NCI-H226 (cell line): ENCODE data around the gene IRF1.
A peak's percentile ranks its signal among the peaks of the same experiment; 100 is the strongest.

ENCODE experiments used
- DNase-seq: peaks from one replicate; pipeline ENCODE4 v3.0.0-alpha.2; 2015

IRF1 gene

DNA sequence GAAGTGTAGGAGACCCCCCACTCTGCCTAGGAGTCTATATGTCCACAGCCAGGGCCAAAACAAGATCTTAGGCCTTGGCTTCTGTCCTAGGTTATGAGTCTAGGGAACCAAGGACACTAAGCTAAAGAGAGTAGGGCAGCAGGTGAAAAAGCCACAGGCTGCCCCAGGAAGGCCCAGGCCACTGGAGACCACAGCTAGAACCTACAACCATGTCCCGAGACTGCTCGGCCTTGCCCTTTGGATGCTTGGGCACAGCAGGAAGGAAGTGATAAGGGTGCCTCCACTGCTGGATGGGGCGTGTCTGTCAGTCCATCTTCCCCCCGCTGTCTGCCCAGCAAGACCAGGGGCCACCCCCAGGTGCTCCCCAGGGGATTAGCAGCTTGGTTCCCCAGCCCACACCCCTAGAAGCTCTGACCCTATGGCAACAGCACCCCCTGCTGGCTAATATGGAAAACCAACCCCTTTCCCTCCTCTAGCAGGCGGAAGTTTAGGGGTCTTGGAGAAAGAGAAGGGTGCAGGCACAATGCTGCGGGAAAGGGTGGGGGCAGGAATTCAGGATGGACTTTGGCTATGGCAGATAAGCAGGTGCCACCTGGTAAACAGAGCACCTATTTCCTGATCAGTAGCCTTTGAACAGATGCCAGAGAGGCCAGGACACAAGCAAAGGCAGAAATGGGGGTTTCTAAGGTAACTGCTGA, 10.5 kb upstream of the IRF1 start:
- peak; percentile 22 for DNase-seq

DNA sequence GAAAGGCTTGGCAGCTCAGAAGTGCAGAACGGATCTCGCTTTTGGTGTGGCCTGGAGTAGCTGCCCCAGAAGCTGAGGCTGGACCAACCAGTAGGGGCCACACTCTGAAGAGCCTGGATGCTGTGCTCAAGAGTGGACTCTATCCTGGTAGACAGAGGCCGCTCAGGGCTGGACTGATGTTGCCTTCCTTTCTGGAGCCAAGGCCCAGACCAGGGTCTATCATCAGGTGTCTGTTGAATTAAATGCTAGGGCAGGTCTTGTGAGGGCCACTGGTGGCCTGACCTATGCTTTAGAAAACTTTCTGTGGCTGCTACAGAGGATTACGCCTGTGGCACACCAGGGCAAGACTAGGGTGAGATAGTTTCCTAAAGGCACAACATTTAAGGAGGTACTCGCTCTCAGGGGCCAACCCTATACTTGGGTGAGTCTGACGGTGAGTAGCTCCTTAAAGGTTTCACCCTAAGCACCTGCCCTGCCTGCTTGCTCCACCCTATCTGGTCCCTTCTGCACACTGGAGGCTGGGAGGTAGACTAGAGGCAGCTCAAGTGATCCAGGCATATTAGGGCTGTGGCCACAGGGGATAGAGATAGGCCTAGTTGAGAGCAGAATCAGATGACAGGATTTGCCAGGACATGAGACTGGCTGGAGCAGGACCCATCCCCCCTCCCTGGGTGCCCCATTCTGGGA, 9.8 kb upstream of the IRF1 start:
- DNase-seq, result no peak

DNA sequence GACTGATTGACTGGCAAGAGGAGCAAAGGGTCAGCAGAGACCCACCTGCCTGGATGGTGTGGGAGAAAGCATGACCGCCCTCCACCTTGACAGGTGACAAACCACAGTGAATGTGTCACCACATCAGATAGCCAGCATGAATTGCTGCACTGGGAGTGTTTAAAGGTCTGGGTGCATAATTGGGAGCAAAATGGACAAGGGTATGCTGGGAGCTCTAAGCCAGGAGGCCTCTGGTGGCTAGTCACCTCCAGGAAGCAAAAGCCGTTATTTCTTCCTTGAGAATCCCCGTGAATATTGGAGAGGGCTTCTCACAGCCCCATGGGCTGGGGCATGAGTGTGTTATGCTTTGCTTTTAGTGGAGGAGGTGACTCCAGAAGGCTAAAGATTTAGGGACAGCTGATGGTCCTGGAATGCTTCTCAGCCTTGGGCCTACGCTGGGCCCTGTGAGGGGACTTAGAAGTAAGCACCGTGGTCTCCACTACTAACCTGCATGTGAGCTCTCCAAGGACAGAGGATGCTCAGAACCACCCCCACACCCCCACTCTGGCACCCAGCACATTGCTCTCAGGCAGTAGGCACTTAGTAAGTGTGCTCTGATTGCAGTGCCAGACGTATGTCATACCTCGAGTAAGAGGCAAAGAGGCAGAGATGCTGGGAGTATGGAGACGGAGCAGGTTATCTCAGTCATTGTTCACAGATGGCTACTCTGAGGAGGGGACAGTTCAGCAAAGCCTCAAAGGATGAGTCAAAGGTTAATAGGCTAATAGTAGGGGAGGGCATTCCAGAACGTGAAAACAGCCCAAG, 9.1 kb upstream of the IRF1 start:
- DNase-seq, result no peak

DNA sequence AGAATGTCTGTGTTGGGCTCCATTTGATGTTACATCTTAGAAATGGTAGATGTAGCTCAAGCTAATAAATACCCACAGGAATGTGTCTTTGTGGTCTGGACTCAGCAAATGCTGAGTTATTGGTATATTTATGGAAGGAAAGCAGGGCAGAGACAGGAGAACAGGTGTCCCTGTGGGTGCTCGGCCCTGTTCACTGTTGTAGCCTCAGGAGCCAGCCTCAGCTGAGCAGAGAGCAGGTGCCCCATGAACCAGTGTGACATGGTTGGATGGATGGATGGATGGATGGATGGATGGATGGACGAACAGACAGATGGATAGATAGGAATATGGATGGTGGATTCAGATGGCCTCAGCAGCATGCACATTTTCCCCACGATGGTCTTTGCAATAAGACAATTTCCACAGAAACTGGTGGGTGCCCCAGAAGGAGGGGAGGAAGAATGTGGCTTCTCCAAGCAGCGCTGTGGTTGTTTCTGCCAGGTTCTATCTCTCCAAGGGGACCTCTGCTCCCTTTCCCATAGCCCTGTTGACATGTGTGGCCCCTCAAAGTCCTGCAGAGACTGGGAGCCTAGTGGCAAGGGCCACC, 8.2 kb upstream of the IRF1 start:
- no peak for DNase-seq

DNA sequence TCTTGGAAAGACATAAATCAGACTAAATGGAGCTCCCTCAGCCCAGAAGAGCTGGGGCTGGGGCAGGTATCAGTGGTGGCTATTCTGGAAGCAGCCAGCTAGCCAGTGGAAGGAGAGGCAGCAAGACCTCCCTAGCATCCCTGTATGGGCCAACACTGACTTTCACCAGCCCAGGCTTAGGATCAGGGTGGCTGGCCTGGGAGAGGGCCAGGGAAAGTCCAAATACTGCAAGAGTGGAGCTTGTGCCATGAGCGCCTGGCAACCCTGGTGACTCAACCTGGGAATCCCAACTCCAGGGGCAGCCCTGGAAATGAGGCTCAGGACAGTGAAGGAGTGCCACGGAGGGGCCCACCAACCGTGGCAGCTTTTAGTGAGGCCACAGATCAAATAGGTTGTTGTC, 7.6 kb upstream of the IRF1 start:
- DNase-seq, result peak; percentile 91

DNA sequence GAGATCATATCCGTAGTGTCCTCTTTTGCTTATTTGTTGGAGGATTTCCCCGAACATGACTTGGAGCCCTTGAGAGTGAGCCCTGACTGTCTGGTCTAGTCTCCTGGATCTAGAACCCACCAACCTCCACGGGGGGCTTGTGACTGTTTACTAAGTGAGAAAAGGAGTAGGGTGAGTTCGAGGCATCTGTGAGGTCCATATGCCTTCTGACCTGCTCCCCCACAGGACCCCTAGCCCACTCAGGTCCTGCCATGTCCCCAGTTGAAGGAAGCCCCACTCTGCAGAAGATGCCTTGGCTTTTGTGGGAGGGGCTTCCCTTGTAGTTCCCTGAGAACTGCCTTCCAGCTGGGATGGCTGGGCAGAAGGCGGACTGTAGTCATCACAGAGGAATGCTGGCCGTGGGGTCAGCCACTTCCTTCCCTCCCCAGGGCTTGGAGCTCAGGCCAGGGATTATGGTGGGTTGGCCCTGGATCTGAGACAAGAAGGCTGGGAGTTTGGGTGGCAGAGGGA, 7.0 kb upstream of the IRF1 start:
- peak; percentile 97 for DNase-seq

DNA sequence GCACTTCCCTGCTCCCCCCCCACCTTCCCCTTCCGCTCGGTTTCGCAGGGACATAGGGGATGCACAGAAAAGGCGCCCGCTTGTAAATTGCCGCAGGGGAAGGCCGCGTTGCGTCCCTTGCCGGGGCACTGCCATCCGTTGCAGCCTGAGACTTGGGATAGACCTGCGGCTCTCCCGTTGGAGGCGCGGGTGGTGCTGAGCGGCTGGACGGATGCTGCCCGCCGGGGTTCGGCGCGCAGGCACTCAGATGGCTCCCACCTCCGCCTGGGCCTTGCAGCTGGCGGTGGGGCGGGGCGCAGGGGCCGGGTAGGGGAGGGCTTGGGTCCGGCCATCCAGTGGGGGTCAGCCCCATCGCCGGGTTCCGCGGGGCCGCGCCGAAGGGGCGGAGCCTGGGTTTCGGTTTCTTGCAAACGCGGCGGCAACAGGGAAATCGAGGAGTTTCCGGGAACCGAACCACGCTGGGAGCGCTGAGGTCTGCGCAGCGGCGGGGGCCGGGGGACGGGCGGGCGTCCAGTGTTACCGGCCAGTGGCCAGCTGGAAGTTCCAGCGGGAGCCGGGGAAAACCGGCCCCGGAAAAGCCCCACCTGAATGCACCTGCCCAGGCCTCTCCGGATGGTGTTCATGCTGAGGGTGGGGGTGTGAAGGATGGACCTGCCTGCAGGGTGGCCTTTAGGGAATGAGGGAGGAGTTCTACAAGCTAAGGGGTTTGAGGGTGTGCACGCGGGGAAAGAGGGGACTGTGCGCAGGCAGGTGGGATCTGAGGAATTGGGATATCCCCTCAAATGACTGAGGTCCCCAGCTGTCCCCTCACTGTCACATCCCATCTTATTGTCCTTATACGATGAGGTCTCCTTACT, 6.3 kb upstream of the IRF1 start:
- peak; percentile 89 for DNase-seq

DNA sequence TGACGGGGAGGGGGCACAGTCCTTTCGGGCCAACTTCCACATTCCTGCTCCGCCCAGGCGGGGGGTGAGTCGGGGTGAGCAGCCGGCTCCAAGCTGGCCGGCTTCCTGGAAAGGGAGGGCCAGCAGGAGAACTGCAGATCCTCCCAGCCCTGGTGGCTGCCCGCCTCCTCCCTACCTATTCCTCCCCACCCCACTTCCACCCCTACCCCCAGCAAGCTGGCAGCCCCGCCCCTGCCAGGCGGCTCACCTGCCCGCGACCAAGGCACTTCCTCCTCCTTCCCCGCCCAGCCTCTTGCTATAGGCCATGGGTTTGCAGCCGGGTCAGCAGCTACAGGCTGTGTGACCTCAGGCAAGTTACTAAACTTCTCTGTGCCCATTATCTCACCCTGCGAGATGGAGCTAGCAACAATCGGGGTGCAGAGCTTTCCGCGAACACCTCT, 5.6 kb upstream of the IRF1 start:
- DNase-seq, result peak; percentile 95

DNA sequence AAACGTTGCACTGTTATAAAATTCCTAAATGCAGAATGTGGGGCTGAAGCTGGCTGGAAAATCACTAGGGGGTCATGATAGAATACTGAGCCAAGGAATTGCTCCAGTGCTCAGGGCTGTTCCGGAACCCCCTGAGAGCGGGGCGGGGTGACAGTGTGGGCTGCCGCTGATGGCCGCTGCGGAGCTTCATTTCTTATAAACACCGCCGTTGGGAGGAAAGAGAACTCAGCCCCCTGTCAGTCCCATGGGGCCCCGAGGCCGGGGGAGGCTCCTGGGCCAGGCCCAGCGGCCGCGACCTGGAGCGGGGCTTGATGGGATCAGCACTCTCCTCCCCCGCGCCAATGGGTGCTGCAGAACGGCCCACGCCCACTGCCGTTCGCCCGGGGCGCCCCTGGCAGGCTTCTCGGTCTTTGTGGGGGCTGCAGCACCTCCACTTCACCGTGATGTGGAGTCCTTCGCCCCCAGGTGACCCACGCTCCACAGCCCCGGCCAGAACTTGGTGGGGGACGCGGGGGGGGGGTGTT, 5.2 kb upstream of the IRF1 start:
- DNase-seq, result peak; percentile 93

DNA sequence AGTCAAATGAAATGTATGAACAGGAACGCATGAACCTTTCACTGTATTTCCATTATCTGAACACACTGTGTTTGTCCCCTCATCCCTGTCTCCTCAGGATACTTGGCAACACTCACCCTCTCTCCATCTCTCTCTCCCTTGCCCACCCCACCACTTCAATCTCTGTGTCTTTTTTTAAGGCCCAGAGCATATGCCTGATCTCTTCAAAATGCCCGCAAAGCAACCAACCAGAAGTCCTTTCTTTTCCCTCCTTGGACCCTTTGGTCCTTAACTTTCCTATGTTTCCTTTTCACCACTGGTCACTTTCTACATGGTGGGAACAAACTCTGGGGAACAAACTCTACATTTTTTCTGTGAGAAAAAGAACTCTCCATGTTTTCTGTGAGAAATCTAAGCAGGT, 3.2 kb upstream of the IRF1 start:
- no peak for DNase-seq

DNA sequence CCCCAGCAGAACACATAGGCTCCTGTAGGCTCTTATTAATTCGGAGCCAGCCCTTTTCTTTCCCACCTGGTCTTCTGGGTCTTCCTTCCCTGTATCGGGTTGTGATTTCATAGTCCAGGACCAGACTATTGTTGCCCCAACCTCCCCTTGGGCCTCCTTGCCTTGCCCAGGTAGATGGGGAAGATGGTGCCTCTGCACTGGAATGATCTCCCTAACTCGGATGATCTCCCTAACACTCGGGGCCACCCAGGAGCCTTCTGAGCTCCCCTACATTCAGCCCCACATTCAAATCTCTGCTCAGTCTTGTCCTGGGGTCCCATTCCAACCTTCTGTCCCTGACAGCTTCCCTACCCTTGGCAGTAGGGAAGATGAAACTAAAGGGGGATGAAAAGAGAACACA, 2.7 kb upstream of the IRF1 start:
- no peak for DNase-seq

DNA sequence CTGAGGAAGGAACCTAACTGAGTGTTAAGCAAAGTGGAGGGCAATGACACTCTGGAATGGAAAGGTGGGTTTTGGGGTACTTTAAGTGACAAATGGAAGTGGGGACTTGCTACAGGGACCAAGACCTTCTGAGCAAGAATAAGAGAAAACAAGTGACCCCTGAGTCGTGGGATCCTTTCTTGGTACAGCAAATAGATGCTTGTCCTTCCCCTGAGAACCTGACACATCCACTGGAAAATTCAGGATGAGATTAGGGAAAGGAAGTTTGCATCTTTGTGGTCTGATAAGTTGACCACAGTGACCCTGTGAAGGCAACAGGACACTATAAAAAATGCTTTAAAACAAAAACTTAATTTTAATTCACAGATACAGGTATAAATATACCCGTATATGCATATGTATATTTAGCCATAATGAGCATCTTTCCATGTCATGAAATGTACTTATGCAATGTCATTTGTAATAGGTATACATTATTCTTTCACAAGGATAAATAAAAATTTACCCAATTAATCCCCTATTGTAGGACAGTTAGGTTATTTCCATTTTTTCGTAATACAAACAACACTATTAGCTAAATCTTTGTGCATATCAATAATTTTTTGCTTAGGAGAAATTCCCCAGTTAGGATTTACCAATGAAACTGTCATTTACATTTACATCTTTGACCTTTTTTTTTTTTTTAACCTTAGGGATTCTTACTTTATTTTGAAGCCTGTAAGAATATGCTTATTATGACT, 2.0 kb upstream of the IRF1 start:
- peak; percentile 65 for DNase-seq

DNA sequence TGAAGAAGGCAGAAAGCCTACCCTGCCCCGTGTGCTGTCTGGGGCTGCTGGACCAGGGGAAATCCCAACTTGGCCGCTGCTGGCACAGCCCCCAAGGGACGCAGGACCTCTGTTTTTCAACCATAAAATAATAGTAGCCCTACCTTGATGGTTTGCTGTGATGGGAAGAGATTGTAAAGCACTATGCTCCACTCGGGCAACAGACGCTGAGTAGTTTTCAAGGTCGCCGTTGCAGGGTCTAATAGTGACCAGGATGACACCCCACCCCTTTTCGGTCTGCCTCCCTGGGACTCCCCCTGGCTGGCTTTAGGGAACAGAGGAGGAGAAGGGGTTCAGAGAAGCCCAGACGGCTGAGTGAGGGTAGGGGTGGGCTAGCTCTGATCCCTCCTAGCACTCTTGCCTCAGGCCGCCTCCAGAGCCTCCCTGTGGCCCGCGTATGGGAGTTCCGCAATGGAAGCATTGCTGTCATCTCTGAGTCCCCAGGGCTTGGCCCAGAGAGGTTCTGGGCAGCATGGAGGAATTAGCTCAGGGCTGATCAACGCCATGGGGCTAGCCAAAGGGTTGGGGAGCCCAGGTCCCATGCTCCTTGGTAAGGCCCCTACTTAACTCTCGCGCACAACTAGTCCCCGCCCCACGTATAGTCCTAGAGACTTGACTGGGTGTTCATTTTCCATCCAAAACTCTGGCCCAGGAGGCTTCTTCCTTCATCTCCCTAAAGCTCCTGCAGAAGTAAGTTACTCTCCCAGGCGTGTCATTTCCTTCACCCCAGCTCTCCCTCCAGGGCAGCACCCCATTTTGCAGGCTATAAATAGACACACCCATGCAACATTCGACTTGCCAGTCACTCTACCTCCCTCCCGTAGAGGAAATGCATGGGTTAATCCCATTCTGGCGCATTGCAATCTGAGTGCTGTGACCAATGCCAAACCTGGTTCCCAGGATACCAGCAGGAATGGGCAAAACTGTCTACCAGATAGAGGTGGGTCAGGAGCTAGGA, 1.1 kb upstream of the IRF1 start:
- DNase-seq, result peak; percentile 21

DNA sequence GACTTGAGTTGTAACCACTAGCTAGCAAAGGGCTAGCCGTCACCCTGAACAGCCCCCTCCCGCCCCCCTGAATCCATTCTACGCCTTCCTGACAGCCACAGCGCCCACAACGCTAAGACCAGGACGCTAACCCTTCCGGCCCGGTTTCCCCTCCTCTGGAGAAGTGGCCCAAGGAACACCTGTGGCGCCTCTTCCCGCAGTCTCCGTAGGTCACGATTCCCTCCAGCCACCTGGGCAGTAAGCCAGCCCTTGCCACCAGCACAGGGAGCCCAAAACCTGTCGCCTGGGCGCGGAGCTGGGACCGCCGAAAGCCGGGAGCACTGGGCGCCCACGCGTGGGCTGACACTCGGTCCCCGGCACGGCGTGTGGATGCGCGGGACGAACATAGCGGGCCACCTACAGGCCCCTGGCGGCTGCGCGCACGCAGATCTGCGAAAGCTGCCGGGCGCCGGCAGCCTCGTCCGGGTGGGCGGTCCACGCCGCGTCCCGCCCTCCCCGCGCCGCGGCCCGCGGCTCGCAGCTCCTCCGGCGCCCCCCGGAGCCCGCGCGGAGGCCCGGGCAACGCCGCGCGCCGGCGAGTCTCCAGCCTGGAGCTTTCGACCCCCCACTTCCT, 596 bp downstream of the IRF1 start:
- peak; percentile 35 for DNase-seq

DNA sequence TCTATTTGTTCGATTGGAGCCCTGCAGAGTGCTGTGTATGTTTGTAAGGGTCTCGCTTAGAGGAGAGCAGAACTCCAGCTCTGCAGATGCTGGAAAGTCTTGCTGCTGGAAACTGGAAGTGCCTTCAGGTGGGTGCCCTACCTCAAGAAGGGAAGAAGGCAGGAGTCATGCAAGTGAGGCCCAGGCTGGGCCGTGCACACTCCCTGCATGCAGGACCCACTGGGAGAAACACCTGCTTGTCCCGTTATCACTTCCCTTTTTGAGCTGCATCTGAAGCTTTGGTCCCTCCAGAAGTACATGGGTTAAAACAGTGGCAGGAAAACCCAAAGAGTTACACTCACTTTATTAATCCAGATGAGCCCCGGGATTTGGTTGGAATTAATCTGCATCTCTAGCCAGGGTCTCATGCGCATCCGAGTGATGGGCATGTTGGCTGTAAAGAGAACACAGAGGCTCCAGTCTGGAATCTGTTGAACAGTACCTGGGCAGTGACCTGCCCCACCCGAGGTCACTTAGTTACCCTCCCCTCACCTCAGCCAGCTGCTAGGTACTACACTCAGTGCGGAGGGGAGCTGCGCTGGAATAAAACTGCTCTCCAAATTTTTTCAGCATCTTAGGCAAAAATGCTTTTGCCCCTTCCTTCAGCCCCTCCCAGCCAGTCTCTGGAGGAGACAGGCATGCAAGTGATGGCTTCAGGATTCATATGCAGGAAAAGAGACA, 1.4 kb downstream of the IRF1 start:
- DNase-seq, result no peak

DNA sequence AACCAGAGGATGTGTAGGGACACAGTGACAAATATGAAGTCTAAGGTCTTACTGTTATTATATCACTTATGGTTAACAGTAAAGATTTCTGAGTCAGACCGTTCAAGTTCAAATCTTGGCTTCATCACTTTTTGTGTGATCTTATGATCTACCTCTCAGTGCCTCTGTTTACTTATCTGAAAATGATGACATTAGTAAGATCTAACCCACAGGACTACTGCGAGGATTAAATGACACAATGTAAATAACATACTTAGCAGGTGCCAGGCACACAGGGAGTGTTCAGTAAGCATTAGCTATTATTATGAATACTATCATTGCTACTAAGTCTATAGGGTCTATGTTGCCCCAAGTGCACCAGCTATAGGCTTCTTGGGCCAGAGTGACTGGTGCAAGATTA, 2.0 kb downstream of the IRF1 start:
- DNase-seq, result no peak

DNA sequence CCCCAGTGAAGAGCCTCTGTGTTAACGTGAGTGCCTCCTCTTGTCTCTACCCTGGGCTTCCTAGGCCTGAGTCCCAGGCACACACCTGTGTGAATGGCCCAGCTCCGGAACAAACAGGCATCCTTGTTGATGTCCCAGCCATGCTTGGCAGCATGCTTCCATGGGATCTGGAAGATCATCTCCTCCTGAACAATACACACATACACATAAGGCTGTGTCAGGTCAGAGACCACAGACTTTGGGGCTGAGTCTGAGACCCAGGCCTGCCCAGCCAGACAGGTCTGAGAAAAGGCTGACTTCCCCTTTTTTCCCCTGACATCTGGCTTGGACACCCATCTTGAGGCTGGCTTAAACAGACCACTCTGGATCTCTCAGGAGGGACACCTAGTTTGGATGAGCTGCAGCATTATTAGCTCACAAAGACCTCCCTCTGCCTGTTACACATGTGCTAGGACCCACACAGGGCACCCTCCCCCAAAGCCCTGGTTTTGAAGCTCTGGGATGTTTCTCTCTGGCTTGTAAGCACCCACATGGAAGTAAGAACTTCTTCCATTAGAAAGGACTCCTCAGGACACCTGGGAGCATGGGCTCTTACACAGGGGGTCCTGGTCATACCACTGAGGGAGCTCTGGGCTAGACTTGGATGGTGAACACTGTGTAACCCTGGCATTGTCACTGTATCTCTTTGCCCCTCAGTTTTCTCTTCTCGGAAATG, 2.6 kb downstream of the IRF1 start:
- DNase-seq, result no peak

DNA sequence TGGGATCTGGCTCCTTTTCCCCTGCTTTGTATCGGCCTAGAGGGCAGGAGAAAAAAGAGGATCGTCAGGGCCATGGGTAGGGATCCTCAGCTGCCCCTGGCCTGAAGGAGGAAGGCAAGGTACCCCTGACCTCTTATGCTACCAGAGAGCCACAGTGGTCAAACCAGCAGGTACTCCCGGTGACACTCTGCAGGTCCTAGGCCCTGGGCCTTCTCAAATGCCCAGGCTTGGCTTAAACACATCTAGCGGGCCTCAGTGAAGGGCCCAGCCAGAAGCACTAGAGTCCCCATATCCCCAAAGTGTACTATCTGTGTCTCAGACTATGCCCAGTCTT, 3.5 kb downstream of the IRF1 start:
- no peak for DNase-seq
